Measurements from ENCODE around the gene CSHL1.

GRCh38 chr17:63918305-63918704, 7.2 kb upstream of the CSHL1 start:
- TF ChIP-seq CTCF (conservative IDR thresholded peaks at IDR 0.05 in 1 of 2, IDR thresholded peaks at IDR 0.05 in 1 of 2; ENCODE audit: low read depth in 1 of 2, low read length in 2 of 2) (no peak), EZH2 (IDR thresholded peaks at IDR 0.05; ENCODE audit: low read length, missing control alignments) (no peak)
